B cell (primary cell): ENCODE results near the gene FGF11. TPM values are rescaled to one million over a fixed set of nuclear protein-coding genes. Genes with fewer than 3 reads are reported as not detected.

Experiments used
- ATAC-seq: fragments of 200-7000 bp; cut with Tn5 transposase; one replicate; pipeline ENCODE4 v1.10.0; 2021; ENCODE audit warnings: low read depth, mild to moderate bottlenecking, moderate number of reproducible peaks, moderate library complexity
- CTCF ChIA-PET: fragments of 350-600 bp; sonication (Branson Sonifier 250); formaldehyde crosslinking; loops from one replicate; lab custom pipeline; 2021; ENCODE audit warnings: antibody characterized with exemption, inconsistent platforms; lab: Charles Lee
- POLR2A ChIA-PET: fragments of 350-600 bp; sonication (Branson Sonifier 250); formaldehyde crosslinking; loops from one replicate; lab custom pipeline; 2021; ENCODE audit warnings: antibody characterized with exemption; lab: Charles Lee
- DNase-seq: peaks from one replicate; pipeline ENCODE4 v3.0.0; 2013
- H2AFZ ChIP-seq: 2 replicates; pipeline ENCODE4 v1.6.1; 2012; ENCODE audit warnings: mild to moderate bottlenecking, low read depth, low read length; ENCODE audit not compliant: insufficient read depth, poor library complexity, severe bottlenecking
- H3K27ac ChIP-seq, 2 donors: 1 replicate in 1 of 2; 2 replicates in 1 of 2; pipeline ENCODE4 v1.5.1; 2012 to 2013; ENCODE audit warnings: low read length in 2 of 2, mild to moderate bottlenecking in 2 of 2, moderate library complexity in 1 of 2
- H3K27me3 ChIP-seq, 4 experiments: fragments of 200-600 bp in 1 of 4; sonication (generic) in 1 of 4; replicated peaks in 1 of 4; 1 replicate in 2 of 4; 2 replicates in 2 of 4; pipeline versions ENCODE4 v1.6.1 to v1.7.0; 2013 to 2016; ENCODE audit warnings: low read length in 3 of 4, mild to moderate bottlenecking in 2 of 4, mixed read lengths in 1 of 4, moderate library complexity in 1 of 4; ENCODE audit not compliant: insufficient read depth in 4 of 4, control insufficient read depth in 3 of 4; ENCODE audit errors: control extremely low read depth in 1 of 4
- H3K36me3 ChIP-seq, 2 experiments: replicated peaks in 1 of 2; 1 replicate in 1 of 2; 2 replicates in 1 of 2; pipeline versions ENCODE4 v1.6.1 to v1.7.1; 2013; ENCODE audit warnings: low read length in 1 of 2; ENCODE audit not compliant: insufficient read depth in 2 of 2, control insufficient read depth in 1 of 2; ENCODE audit errors: control extremely low read depth in 1 of 2, extremely low read depth in 1 of 2
- H3K4me1 ChIP-seq, 2 donors: fragments of 200-600 bp in 1 of 2; sonication (generic) in 1 of 2; 1 replicate in 1 of 2; 2 replicates in 1 of 2; pipeline versions ENCODE4 v1.5.1 to v1.6.1; 2013 to 2017; ENCODE audit warnings: low read length in 2 of 2; ENCODE audit not compliant: control insufficient read depth in 2 of 2, insufficient read depth in 2 of 2
- H3K4me2 ChIP-seq: replicated peaks from 2 replicates; pipeline ENCODE3; 2012; ENCODE audit warnings: mild to moderate bottlenecking, low read depth, low read length; ENCODE audit not compliant: poor library complexity, severe bottlenecking
- H3K4me3 ChIP-seq, 5 experiments: fragments of 200-600 bp in 1 of 5; sonication (generic) in 1 of 5; 1 replicate in 3 of 5; 2 replicates in 2 of 5; pipeline versions ENCODE4 v1.5.1 to v1.7.0; 2011 to 2016; ENCODE audit warnings: low read length in 4 of 5, mild to moderate bottlenecking in 4 of 5, low read depth in 2 of 5, control low read depth in 1 of 5, moderate library complexity in 1 of 5; ENCODE audit not compliant: insufficient read depth in 1 of 5; ENCODE audit errors: control extremely low read depth in 1 of 5, extremely low read depth in 1 of 5
- H3K79me2 ChIP-seq: fragments of 200-600 bp; sonication (generic); one replicate; pipeline ENCODE4 v1.6.0; 2016; ENCODE audit warnings: low read length; ENCODE audit not compliant: control insufficient read depth, insufficient read depth
- H3K9ac ChIP-seq: fragments of 200-600 bp; sonication (generic); 2 replicates; pipeline ENCODE4 v1.6.1; 2017; ENCODE audit warnings: mild to moderate bottlenecking, low read length, moderate library complexity
- H3K9me3 ChIP-seq, 3 donors: one replicate each; pipeline versions ENCODE4 v1.6.1 to v1.7.1; 2013; ENCODE audit warnings: low read length in 2 of 3; ENCODE audit not compliant: control insufficient read depth in 2 of 3, insufficient read depth in 1 of 3; ENCODE audit errors: control extremely low read depth in 1 of 3
- H4K20me1 ChIP-seq: 2 replicates; pipeline ENCODE4 v1.6.0; 2012; ENCODE audit warnings: mild to moderate bottlenecking, low read length; ENCODE audit not compliant: insufficient read depth, control insufficient read depth, poor library complexity, severe bottlenecking
- H3K27ac Mint-ChIP-seq: one replicate; pipeline ENCODE4 v1.8.0; 2021; ENCODE audit warnings: mixed read lengths
- H3K27me3 Mint-ChIP-seq: one replicate; pipeline ENCODE4 v1.8.0; 2021; ENCODE audit warnings: mixed read lengths
- H3K4me1 Mint-ChIP-seq: one replicate; pipeline ENCODE4 v1.8.0; 2021; ENCODE audit warnings: mixed read lengths
- H3K4me3 Mint-ChIP-seq: one replicate; pipeline ENCODE4 v1.8.0; 2021; ENCODE audit warnings: mixed read lengths
- H3K9me3 Mint-ChIP-seq: one replicate; pipeline ENCODE4 v1.8.0; 2022; ENCODE audit warnings: mixed read lengths; ENCODE audit not compliant: insufficient read depth
- CTCF ChIP-seq: fragments of 200-600 bp; IDR thresholded peaks from one replicate; pipeline ENCODE4 v1.8.0; 2022; ENCODE audit warnings: antibody characterized with exemption, mild to moderate bottlenecking
- EZH2 ChIP-seq: IDR thresholded peaks from 2 replicates; pipeline ENCODE4 v1.6.1; 2012; ENCODE audit warnings: borderline replicate concordance, low read depth, mild to moderate bottlenecking, moderate library complexity, low read length; ENCODE audit not compliant: insufficient read depth, poor library complexity, severe bottlenecking
- WGBS: methylation state at CpG from one replicate; pipeline ENCODE4 v1.1.5; 2013; ENCODE audit warnings: missing lambda C conversion rate; ENCODE audit not compliant: insufficient coverage; 5-methylcytosine and 5-hydroxymethylcytosine counted together
- intact Hi-C: fragments of 100-400 bp; cut with micrococcal nuclease; formaldehyde crosslinking; loops from one replicate; pipeline ENCODE4 v1.10.0; 2022
- polyA plus RNA-seq: library from polyadenylated mRNA; depleted of rRNA; stranded (reverse); fragments of >200 nt; gene quantifications from 2 replicates; pipeline ENCODE4 v1.2.3, GENCODE V29; 2012
- total RNA-seq, 2 donors: library from RNA; stranded (reverse); fragments of 120-200 nt in 1 of 2; gene quantifications; 1 replicate in 1 of 2; 2 replicates in 1 of 2; pipeline versions ENCODE4 v1.2.3 to v1.2.4, GENCODE V29; 2013 to 2022

The FGF11 gene
- total and polyA plus RNA-seq, 2 donors (not counting 1 experiment from before 2014, with no cell fraction given): 2.7 to 4.6 TPM

GRCh38 chr17:7394452-7395191 lies 44.7 kb upstream of the FGF11 start, which contains the start of gene PLSCR3:
Gene PLSCR3 (minus strand): TSS chr17:7394525. CDS start chr17:7394110, 415 bp downstream.
- H3K27ac Mint-ChIP-seq: peak within 1 kb of the TSS; percentile 95
- Histone ChIP-seq H2AFZ (peak within 1 kb of the TSS; percentile 91), H3K4me1 (peaks cover 12 to 16% of the 10 kb centered on the region in 2 donors), H4K20me1 (no peaks in the 10 kb centered on the region), H3K36me3 (peaks cover 0 to 28% of the 10 kb centered on the region in 2 experiments), H3K27ac (peak within 1 kb of the TSS; percentile 55 to 83), H3K9ac (peak within 1 kb of the TSS; percentile 88), H3K79me2 (peaks cover 10% of the 10 kb centered on the region), H3K9me3 (no peaks in the 10 kb centered on the region), H3K4me2 (peak within 1 kb of the TSS; percentile 75), H3K27me3 (no peaks in the 10 kb centered on the region), H3K4me3 (peak within 1 kb of the TSS; percentile 31 to 84 (median 81))
- intact Hi-C loops: loop anchor here (1.0 kb wide), 5 partner anchors 10 to 89 kb away; partner anchors contain the start of gene TMEM256
- WGBS: under 1% methylated on average over 71 of the region's 71 CpGs
- ATAC-seq (peak; percentile 89), DNase-seq (peak; percentile 90)
- peak within 1 kb of the TSS; percentile 96 for H3K4me3 Mint-ChIP-seq
- POLR2A ChIA-PET: interaction anchor here (0.6 to 1.4 kb wide), 5 partner anchors 9 to 292 kb away, joined by 3 to 15 read pairs (median 5); partner anchors contain the start of genes POLR2A and TMEM256
- H3K9me3 Mint-ChIP-seq: no peaks in the 10 kb centered on the region
- CTCF ChIA-PET: interaction anchor here (1.4 to 3.2 kb wide), 2 partner anchors 39 to 195 kb away, joined by 3 to 13 read pairs; partner anchors contain the start of gene TMEM95
- H3K4me1 Mint-ChIP-seq: peaks cover 12% of the 10 kb centered on the region
- no peaks in the 10 kb centered on the region for H3K27me3 Mint-ChIP-seq
- TF ChIP-seq EZH2: no peak
- peak; percentile 20 for TF ChIP-seq CTCF

DNA sequence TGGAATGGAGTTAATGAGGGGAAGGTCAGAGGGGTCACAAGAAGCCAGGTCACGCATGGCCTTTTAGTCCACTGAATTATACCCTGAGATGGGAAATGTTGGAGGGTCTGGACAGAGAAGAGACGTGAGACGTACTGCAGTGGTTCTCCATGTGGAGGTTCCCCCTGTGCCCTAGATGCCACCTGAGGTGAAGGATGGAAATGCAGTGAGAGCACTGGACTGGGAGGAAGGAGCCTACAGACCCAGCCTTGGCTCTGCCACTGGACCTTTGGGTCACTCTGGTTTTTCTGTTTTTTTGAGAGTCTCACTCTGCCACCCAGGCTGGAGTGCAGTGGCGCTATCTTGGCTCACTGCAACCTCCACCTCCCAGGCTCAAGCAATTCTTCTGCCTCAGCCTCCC lies 43.2 kb upstream of the FGF11 start:
- Mint-ChIP-seq H3K4me3 (peak overlapping the region; percentile 52), H3K9me3 (no peaks in the 10 kb centered on the region), H3K4me1 (peaks cover 12% of the 10 kb centered on the region)

More for the DNA sequence above, 43.2 kb upstream of the FGF11 start:
- ChIA-PET CTCF (interaction anchor here (3.2 kb wide), 1 partner anchor 40 kb away, joined by 13 read pairs; the partner anchor contains the start of gene TMEM95), POLR2A (no interaction called here)
- H3K4me2 ChIP-seq: no peak overlapping the region
- H3K27me3 ChIP-seq: no peaks in the 10 kb centered on the region
- H3K27me3 Mint-ChIP-seq: no peaks in the 10 kb centered on the region
- peaks cover 12 to 16% of the 10 kb centered on the region in 2 donors for H3K4me1 ChIP-seq
- intact Hi-C loops: no loop called here
- no peak overlapping the region for H3K27ac ChIP-seq
- WGBS: 95% methylated on average over 4 of the region's 4 CpGs
- ATAC-seq (no peak), DNase-seq (no peak)
- no peak overlapping the region for H3K27ac Mint-ChIP-seq
- H3K36me3 ChIP-seq: peaks cover 0 to 14% of the 10 kb centered on the region in 2 experiments
- H3K4me3 ChIP-seq: no peak overlapping the region
- no peaks in the 10 kb centered on the region for H4K20me1 ChIP-seq
- H3K9me3 ChIP-seq: no peaks in the 10 kb centered on the region
- peaks cover 10% of the 10 kb centered on the region for H3K79me2 ChIP-seq
- no peak for TF ChIP-seq EZH2
- TF ChIP-seq CTCF: no peak
- H3K9ac ChIP-seq: no peak overlapping the region
- no peak overlapping the region for H2AFZ ChIP-seq
